HepG2 (cell line): Measurements from ENCODE around the gene MSANTD1. TPM values are rescaled to one million over a fixed set of nuclear protein-coding genes. Genes with fewer than 3 reads are reported as not detected.

ENCODE experiments used
- HOXA3 ChIP-seq: sonication (generic); formaldehyde crosslinking; IDR thresholded peaks from 2 replicates; pipeline ENCODE4 v1.5.0; 2020; ENCODE audit warnings: missing genetic modification reagents
- HOXA5 ChIP-seq: sonication (generic); formaldehyde crosslinking; IDR thresholded peaks from 2 replicates; pipeline ENCODE4 v1.4.0; 2020; ENCODE audit warnings: missing genetic modification reagents
- MBNL3 ChIP-seq: fragments of 250-450 bp; sonication (Bioruptor Pico); conservative IDR thresholded peaks from 2 replicates; pipeline ENCODE4 v1.8.0; 2022; ENCODE audit warnings: mild to moderate bottlenecking, inconsistent platforms
- RBAK ChIP-seq: sonication (generic); formaldehyde crosslinking; IDR thresholded peaks from 2 replicates; pipeline ENCODE4 v1.5.1; 2020; ENCODE audit warnings: mild to moderate bottlenecking, missing genetic modification reagents
- RBFOX2 ChIP-seq: fragments of 200-400 bp; formaldehyde crosslinking; IDR thresholded peaks from 2 replicates; pipeline ENCODE4 v1.6.1; 2017; ENCODE audit warnings: low read depth, mild to moderate bottlenecking, low read length
- SALL1 ChIP-seq: sonication (generic); formaldehyde crosslinking; IDR thresholded peaks from 2 replicates; pipeline ENCODE4 v1.8.0; 2022; ENCODE audit warnings: mild to moderate bottlenecking, missing genetic modification reagents
- SIN3B ChIP-seq: fragments of 150-350 bp; IDR thresholded peaks from 2 replicates; pipeline ENCODE4 v1.6.1; 2014; ENCODE audit warnings: low read length
- ZC3H13 ChIP-seq: sonication (generic); formaldehyde crosslinking; IDR thresholded peaks from 2 replicates; pipeline ENCODE4 v1.8.1; 2023; ENCODE audit warnings: mild to moderate bottlenecking, missing genetic modification reagents, moderate library complexity
- ZFX ChIP-seq: sonication (generic); formaldehyde crosslinking; IDR thresholded peaks from 2 replicates; pipeline ENCODE4 v1.4.0; 2020; ENCODE audit warnings: mild to moderate bottlenecking, low read depth, missing genetic modification reagents, moderate library complexity
- ZNF605 ChIP-seq: sonication (generic); formaldehyde crosslinking; IDR thresholded peaks from 2 replicates; pipeline ENCODE4 v1.8.0; 2022; ENCODE audit warnings: mild to moderate bottlenecking, missing genetic modification reagents
- ZNF644 ChIP-seq: IDR thresholded peaks from 2 replicates; pipeline ENCODE4 v1.6.1; 2016; ENCODE audit warnings: low read depth
- ZNF768 ChIP-seq: sonication (generic); formaldehyde crosslinking; IDR thresholded peaks from 2 replicates; pipeline ENCODE4 v1.4.0; 2020; ENCODE audit warnings: missing genetic modification reagents
- polyA plus RNA-seq, 8 experiments: library from polyadenylated mRNA; depleted of rRNA in 3 of 8; stranded (reverse) in 7 of 8; unstranded in 1 of 8; fragments of >200 nt; fragmentation: Illumina TruSeq in 4 of 8; extraction: Trizol in 4 of 8; gene quantifications; 2 replicates each; pipeline versions ENCODE4 v1.2.1 to v1.2.3, GENCODE V29; 2011 to 2016; ENCODE audit warnings: low read depth in 4 of 8, missing spikeins in 1 of 8, mixed read lengths in 1 of 8; ENCODE audit not compliant: insufficient read depth in 1 of 8
- total RNA-seq, 5 experiments: library from RNA; depleted of rRNA; stranded (reverse); fragments of >200 nt; fragmentation: Illumina TruSeq; extraction: Trizol; gene quantifications; 2 replicates each; pipeline ENCODE4 v1.2.3, GENCODE V29; 2016; ENCODE audit warnings: low read depth in 1 of 5
- TF ChIP-seq, protein P1 (sequence below): sonication (generic); formaldehyde crosslinking; IDR thresholded peaks from 2 replicates; pipeline ENCODE4 v1.5.0; 2020; ENCODE audit warnings: missing genetic modification reagents
- TF ChIP-seq, protein P2 (sequence below): sonication (generic); formaldehyde crosslinking; IDR thresholded peaks from 2 replicates; pipeline ENCODE4 v1.4.0; 2020; ENCODE audit warnings: missing genetic modification reagents
- TF ChIP-seq, protein P3 (sequence below): sonication (generic); formaldehyde crosslinking; IDR thresholded peaks from 2 replicates; pipeline ENCODE4 v1.9.0; 2021; ENCODE audit warnings: missing genetic modification reagents, borderline replicate concordance
- TF ChIP-seq, protein P4 (sequence below): sonication (generic); formaldehyde crosslinking; IDR thresholded peaks from 2 replicates; pipeline ENCODE4 v1.4.0; 2020; ENCODE audit warnings: missing genetic modification reagents

MSANTD1 gene
- total and polyA plus RNA-seq, 2 of the 13 experiments (the other 11 are each of a cell fraction or from before 2014, with no cell fraction given) = 0.22 to 0.40 TPM

DNA sequence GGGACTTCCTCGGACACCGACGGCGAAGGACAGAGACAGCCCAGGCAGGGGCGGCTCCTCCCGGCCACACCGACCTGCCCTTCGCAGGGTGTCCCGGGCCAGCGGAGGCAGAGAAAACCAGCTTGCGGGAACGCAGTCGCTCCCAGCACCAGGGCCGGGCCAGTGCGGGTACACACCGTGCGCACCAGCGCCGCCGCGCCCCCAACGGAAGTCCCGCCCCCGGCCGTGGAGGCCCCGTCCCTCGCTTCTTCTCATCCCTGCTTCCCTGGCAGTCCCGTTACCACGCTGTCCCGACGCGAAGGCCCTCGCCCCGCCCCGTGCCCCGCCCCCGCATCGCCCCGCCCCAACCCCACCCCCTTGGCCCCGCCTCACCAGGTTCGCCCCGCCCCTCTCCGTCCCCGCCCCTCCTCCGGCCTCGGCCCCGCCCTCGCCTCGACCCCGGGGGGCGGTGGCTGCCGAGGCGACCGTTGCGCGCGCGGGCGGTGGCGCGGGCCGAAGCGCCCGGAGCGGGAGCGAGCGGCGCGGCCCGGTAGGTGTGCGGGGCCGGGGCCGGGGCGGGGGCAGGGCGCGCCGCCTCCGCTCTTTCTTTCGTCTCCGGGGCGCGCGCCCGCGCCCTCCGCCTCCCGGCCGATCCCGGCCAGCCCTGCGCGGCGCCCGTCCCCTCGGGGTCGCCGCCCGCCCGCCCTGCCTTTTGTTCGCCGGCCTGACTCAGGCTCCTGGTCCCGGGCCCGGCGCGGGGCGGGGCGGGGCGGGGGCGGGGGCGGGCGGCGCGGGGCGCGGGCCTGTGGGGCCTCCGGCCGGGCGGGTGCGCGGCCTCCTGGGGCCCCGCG is 43.8 kb downstream of the MSANTD1 start, which contains the start of gene RGS12 (continued):
- TF ChIP-seq MBNL3 (CRISPR knock-in tag) (no peak), ZNF768 (CRISPR knock-in tag) (no peak), HOXA5 (CRISPR knock-in tag) (peak; percentile 21; the same call in 1 of the 2 replicates), SALL1 (CRISPR knock-in tag) (no peak; the same call in 1 of the 2 replicates), ZNF644 (no peak), ZNF605 (CRISPR knock-in tag) (no peak), RBFOX2 (peak; percentile 79), ZFX (CRISPR knock-in tag) (peak; percentile 83), ZC3H13 (CRISPR knock-in tag) (no peak; the same call in none of the 2 replicates), SIN3B (no peak), HOXA3 (CRISPR knock-in tag) (peak; percentile 53), RBAK (CRISPR knock-in tag) (0 out of 2 replicates have a peak, but pooled peaks have one; percentile 17)
- TF ChIP-seq, protein P1, sequence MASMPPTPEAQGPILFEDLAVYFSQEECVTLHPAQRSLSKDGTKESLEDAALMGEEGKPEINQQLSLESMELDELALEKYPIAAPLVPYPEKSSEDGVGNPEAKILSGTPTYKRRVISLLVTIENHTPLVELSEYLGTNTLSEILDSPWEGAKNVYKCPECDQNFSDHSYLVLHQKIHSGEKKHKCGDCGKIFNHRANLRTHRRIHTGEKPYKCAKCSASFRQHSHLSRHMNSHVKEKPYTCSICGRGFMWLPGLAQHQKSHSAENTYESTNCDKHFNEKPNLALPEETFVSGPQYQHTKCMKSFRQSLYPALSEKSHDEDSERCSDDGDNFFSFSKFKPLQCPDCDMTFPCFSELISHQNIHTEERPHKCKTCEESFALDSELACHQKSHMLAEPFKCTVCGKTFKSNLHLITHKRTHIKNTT (CRISPR knock-in tag) = no peak
- TF ChIP-seq, protein P2, sequence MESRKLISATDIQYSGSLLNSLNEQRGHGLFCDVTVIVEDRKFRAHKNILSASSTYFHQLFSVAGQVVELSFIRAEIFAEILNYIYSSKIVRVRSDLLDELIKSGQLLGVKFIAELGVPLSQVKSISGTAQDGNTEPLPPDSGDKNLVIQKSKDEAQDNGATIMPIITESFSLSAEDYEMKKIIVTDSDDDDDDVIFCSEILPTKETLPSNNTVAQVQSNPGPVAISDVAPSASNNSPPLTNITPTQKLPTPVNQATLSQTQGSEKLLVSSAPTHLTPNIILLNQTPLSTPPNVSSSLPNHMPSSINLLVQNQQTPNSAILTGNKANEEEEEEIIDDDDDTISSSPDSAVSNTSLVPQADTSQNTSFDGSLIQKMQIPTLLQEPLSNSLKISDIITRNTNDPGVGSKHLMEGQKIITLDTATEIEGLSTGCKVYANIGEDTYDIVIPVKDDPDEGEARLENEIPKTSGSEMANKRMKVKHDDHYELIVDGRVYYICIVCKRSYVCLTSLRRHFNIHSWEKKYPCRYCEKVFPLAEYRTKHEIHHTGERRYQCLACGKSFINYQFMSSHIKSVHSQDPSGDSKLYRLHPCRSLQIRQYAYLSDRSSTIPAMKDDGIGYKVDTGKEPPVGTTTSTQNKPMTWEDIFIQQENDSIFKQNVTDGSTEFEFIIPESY = 0 out of 2 replicates have a peak, but pooled peaks have one; percentile 8
- TF ChIP-seq, protein P3, sequence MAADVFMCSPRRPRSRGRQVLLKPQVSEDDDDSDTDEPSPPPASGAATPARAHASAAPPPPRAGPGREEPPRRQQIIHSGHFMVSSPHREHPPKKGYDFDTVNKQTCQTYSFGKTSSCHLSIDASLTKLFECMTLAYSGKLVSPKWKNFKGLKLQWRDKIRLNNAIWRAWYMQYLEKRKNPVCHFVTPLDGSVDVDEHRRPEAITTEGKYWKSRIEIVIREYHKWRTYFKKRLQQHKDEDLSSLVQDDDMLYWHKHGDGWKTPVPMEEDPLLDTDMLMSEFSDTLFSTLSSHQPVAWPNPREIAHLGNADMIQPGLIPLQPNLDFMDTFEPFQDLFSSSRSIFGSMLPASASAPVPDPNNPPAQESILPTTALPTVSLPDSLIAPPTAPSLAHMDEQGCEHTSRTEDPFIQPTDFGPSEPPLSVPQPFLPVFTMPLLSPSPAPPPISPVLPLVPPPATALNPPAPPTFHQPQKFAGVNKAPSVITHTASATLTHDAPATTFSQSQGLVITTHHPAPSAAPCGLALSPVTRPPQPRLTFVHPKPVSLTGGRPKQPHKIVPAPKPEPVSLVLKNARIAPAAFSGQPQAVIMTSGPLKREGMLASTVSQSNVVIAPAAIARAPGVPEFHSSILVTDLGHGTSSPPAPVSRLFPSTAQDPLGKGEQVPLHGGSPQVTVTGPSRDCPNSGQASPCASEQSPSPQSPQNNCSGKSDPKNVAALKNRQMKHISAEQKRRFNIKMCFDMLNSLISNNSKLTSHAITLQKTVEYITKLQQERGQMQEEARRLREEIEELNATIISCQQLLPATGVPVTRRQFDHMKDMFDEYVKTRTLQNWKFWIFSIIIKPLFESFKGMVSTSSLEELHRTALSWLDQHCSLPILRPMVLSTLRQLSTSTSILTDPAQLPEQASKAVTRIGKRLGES = no peak
- TF ChIP-seq, protein P4, sequence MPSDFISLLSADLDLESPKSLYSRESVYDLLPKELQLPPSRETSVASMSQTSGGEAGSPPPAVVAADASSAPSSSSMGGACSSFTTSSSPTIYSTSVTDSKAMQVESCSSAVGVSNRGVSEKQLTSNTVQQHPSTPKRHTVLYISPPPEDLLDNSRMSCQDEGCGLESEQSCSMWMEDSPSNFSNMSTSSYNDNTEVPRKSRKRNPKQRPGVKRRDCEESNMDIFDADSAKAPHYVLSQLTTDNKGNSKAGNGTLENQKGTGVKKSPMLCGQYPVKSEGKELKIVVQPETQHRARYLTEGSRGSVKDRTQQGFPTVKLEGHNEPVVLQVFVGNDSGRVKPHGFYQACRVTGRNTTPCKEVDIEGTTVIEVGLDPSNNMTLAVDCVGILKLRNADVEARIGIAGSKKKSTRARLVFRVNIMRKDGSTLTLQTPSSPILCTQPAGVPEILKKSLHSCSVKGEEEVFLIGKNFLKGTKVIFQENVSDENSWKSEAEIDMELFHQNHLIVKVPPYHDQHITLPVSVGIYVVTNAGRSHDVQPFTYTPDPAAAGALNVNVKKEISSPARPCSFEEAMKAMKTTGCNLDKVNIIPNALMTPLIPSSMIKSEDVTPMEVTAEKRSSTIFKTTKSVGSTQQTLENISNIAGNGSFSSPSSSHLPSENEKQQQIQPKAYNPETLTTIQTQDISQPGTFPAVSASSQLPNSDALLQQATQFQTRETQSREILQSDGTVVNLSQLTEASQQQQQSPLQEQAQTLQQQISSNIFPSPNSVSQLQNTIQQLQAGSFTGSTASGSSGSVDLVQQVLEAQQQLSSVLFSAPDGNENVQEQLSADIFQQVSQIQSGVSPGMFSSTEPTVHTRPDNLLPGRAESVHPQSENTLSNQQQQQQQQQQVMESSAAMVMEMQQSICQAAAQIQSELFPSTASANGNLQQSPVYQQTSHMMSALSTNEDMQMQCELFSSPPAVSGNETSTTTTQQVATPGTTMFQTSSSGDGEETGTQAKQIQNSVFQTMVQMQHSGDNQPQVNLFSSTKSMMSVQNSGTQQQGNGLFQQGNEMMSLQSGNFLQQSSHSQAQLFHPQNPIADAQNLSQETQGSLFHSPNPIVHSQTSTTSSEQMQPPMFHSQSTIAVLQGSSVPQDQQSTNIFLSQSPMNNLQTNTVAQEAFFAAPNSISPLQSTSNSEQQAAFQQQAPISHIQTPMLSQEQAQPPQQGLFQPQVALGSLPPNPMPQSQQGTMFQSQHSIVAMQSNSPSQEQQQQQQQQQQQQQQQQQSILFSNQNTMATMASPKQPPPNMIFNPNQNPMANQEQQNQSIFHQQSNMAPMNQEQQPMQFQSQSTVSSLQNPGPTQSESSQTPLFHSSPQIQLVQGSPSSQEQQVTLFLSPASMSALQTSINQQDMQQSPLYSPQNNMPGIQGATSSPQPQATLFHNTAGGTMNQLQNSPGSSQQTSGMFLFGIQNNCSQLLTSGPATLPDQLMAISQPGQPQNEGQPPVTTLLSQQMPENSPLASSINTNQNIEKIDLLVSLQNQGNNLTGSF (CRISPR knock-in tag) = 0 out of 2 replicates have a peak, but pooled peaks have one; percentile 8
